Coronary artery (tissue), 2 donors: ENCODE measurements around the gene SEZ6.
A peak's percentile ranks its signal among the peaks of the same experiment; 100 is the strongest.

ENCODE experiments used
- DNase-seq: peaks from one replicate; pipeline ENCODE4 v3.0.0-alpha.2; 2017; ENCODE audit warnings: low spot score
- H3K27ac ChIP-seq, 2 donors: fragments of 200-600 bp; sonication (generic); one replicate each; pipeline ENCODE4 v1.5.1; 2016 to 2019
- H3K4me3 ChIP-seq: fragments of 200-600 bp; sonication (generic); 2 replicates; pipeline ENCODE4 v1.5.1; 2016; ENCODE audit warnings: mild to moderate bottlenecking, moderate library complexity
- CTCF ChIP-seq: fragments of 200-600 bp; sonication (generic); IDR thresholded peaks from one replicate; pipeline ENCODE4 v1.5.1; 2019; ENCODE audit warnings: antibody characterized with exemption

Gene SEZ6

GRCh38 chr17:28950752-28951427, 54.9 kb downstream of the SEZ6 start:
- Histone ChIP-seq H3K4me3 (peak overlapping the region; percentile 85), H3K27ac (peak overlapping the region; percentile 93 to 94)
- TF ChIP-seq CTCF, result no peak
- DNase-seq, result no peak

GRCh38 chr17:28950017-28950751, 55.6 kb downstream of the SEZ6 start:
- peak overlapping the region; percentile 85 for H3K4me3 ChIP-seq
- no peak for TF ChIP-seq CTCF
- DNase-seq, result no peak

GRCh38 chr17:28949185-28950016, 56.4 kb downstream of the SEZ6 start:
- Histone ChIP-seq H3K4me3 (peak overlapping the region; percentile 85), H3K27ac (peak overlapping the region; percentile 93 to 94)
- no peak for TF ChIP-seq CTCF
- DNase-seq, result peak; percentile 83

More at GRCh38 chr17:28950017-28950751, 55.6 kb downstream of the SEZ6 start:
- peak overlapping the region; percentile 93 to 94 for H3K27ac ChIP-seq

- Histone ChIP-seq H3K27ac (peak overlapping the region; percentile 93 to 94), H3K4me3 (peak overlapping the region; percentile 85)
- no peak for TF ChIP-seq CTCF
- no peak for DNase-seq
Measured at GRCh38 chr17:28948873-28949184, 57.0 kb downstream of the SEZ6 start.

GRCh38 chr17:28948342-28948741, 57.5 kb downstream of the SEZ6 start:
- Histone ChIP-seq H3K4me3 (peak overlapping the region; percentile 85), H3K27ac (peak overlapping the region in 1 of 2 donors; percentile 93)
- TF ChIP-seq CTCF, result no peak
- no peak for DNase-seq

- no peak for TF ChIP-seq CTCF
- no peak overlapping the region for H3K4me3 ChIP-seq
- H3K27ac ChIP-seq, result no peak overlapping the region
- no peak for DNase-seq
Measured at GRCh38 chr17:28947639-28948038, 58.2 kb downstream of the SEZ6 start.
